Gastroesophageal sphincter (tissue), 4 donors: Measurements from ENCODE around the gene MSANTD2. TPM values are rescaled to one million over a fixed set of nuclear protein-coding genes. Genes with fewer than 3 reads are reported as not detected.
A peak's percentile ranks its signal among the peaks of the same experiment; 100 is the strongest.

Source experiments
- ATAC-seq: fragments of 150-250 bp; one replicate; pipeline ENCODE4 v1.9.1; 2016; ENCODE audit warnings: mild to moderate bottlenecking, moderate library complexity
- H3K27ac ChIP-seq, 4 donors: fragments of 200-600 bp; sonication (generic) in 3 of 4; 1 replicate in 3 of 4; 2 replicates in 1 of 4; pipeline ENCODE4 v1.5.1; 2016 to 2019
- H3K27me3 ChIP-seq: fragments of 200-600 bp; sonication (generic); one replicate; pipeline ENCODE4 v1.5.1; 2019
- H3K36me3 ChIP-seq, 2 donors: fragments of 200-600 bp; sonication (generic); one replicate each; pipeline ENCODE4 v1.5.1; 2019; ENCODE audit warnings: control low read depth in 1 of 2
- H3K4me1 ChIP-seq, 3 donors: fragments of 200-600 bp; sonication (generic); 1 replicate in 2 of 3; 2 replicates in 1 of 3; pipeline ENCODE4 v1.5.1; 2016 to 2019; ENCODE audit warnings: control low read depth in 2 of 3
- H3K4me3 ChIP-seq, 2 donors: fragments of 200-600 bp; sonication (generic); one replicate each; pipeline ENCODE4 v1.5.1; 2019; ENCODE audit warnings: mild to moderate bottlenecking in 1 of 2, moderate library complexity in 1 of 2
- H3K9me3 ChIP-seq, 3 donors: fragments of 200-600 bp; sonication (generic); one replicate each; pipeline ENCODE4 v1.5.1; 2017 to 2019; ENCODE audit warnings: control low read depth in 2 of 3
- CTCF ChIP-seq, 4 experiments: fragments of 200-600 bp in 2 of 4; fragments of 450-650 bp in 2 of 4; sonication (generic) in 1 of 4; IDR thresholded peaks; one replicate each; pipeline ENCODE4 v1.5.1; 2017 to 2019; ENCODE audit warnings: antibody characterized with exemption in 4 of 4, mild to moderate bottlenecking in 2 of 4, moderate library complexity in 2 of 4
- EP300 ChIP-seq: sonication (generic); formaldehyde crosslinking; IDR thresholded peaks from one replicate; pipeline ENCODE4 v1.6.1; 2017; ENCODE audit warnings: antibody characterized with exemption, mild to moderate bottlenecking
- POLR2A ChIP-seq, 2 donors: fragments of 450-650 bp; IDR thresholded peaks; one replicate each; pipeline ENCODE4 v1.6.1; 2017; ENCODE audit warnings: antibody characterized with exemption in 2 of 2, mild to moderate bottlenecking in 2 of 2, moderate library complexity in 1 of 2
- POLR2AphosphoS5 ChIP-seq: sonication (generic); formaldehyde crosslinking; IDR thresholded peaks from one replicate; pipeline ENCODE4 v1.6.1; 2017; ENCODE audit warnings: antibody characterized with exemption
- WGBS, 2 donors: methylation state at CpG; one replicate each; pipeline ENCODE4 v1.1.5; 2018; ENCODE audit warnings: low coverage in 1 of 2; 5-methylcytosine and 5-hydroxymethylcytosine counted together
- total RNA-seq, 4 donors: library from RNA; depleted of rRNA; stranded (reverse); fragments of >200 nt; gene quantifications; one replicate each; pipeline ENCODE4 v1.1.0, GENCODE V29; 2016

The MSANTD2 gene
- total RNA-seq, 4 donors from 2014 or later: 7.0 to 34.9 (median 13.0) TPM

DNA sequence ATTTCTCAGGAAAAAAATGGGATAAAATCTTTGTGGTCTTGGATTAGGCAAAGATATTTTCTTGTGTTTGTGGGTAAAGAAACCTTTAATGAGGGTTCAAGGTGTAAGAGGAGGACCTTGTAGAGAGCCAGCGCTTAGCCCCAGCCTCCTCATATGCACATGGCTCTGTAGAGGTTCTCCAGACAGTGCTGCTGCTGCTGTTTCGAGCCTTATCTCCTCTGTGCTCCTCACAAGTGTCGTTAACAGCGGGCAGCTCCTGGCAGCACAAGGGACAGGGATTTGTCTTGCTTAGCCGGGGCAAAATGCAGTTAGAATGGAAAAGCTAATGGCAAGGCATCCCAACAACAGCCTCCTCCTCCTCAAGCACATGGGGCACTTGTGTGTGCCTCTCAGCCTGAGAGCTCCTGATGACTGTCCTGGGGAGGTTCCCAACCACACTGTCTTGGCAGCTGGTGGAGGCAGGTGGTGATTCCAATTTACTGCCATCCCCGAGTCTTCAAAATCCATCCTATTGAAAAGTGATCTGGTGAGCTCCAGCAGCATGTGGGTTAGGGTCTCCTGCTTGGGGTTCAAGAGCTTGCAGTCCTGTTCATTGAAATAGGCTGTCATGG lies 7.6 kb upstream of the MSANTD2 start:
- WGBS, 2 donors: 86 to 92% methylated on average over 3 to 4 of the region's 6 CpGs
- H3K9me3 ChIP-seq: no peaks in the 10 kb centered on the region
- no peaks in the 10 kb centered on the region for H3K27me3 ChIP-seq
- no peak overlapping the region for H3K4me3 ChIP-seq
- H3K27ac ChIP-seq: no peak overlapping the region
- TF ChIP-seq EP300: no peak
- TF ChIP-seq CTCF (IDR thresholded peaks at IDR 0.05): no peak
- no peak for TF ChIP-seq POLR2AphosphoS5
- TF ChIP-seq POLR2A (IDR thresholded peaks at IDR 0.05): no peak
- no peak for ATAC-seq
- peaks cover 0 to 26% of the 10 kb centered on the region in 2 donors for H3K36me3 ChIP-seq
- H3K4me1 ChIP-seq: no peaks in the 10 kb centered on the region

- 87 to 94% methylated on average over 4 to 5 of the region's 5 CpGs for WGBS, 2 donors
- H3K36me3 ChIP-seq: peaks cover 0 to 26% of the 10 kb centered on the region in 2 donors
Measured at GRCh38 chr11:124807201-124807600, 7.0 kb upstream of the MSANTD2 start.

DNA sequence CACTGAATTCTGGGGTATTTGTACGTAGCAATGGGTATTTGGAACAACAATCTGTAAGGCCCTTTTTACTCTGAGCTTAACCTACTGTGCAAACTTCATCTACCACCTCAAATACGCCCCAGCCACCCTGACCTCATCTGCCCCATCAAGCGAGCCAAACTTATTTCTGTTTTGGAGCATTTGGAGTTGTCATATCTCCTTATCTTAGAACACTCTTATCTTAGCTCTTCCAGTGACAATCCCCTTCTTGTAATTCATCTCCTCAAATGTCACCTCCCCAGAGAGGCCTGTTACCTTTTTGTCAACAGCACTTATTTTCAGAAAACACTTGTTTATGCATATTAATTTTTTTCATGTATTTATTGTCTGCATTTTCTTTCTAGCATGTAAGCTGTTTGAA lies 4.7 kb upstream of the MSANTD2 start:
- ATAC-seq: no peak
- 66 to 89% methylated on average over 3 of the region's 3 CpGs for WGBS, 2 donors
- H3K4me3 ChIP-seq: no peak overlapping the region
- H3K27ac ChIP-seq: no peak overlapping the region
- H3K27me3 ChIP-seq: no peaks in the 10 kb centered on the region
- H3K36me3 ChIP-seq: peaks cover 0 to 26% of the 10 kb centered on the region in 2 donors
- H3K9me3 ChIP-seq: no peaks in the 10 kb centered on the region
- peaks cover 0 to 14% (median 10%) of the 10 kb centered on the region in 3 donors for H3K4me1 ChIP-seq
- no peak for TF ChIP-seq POLR2AphosphoS5

More at GRCh38 chr11:124807201-124807600, 7.0 kb upstream of the MSANTD2 start:
- H3K27ac ChIP-seq: no peak overlapping the region
- peaks cover 0 to under 1% (median 0%) of the 10 kb centered on the region in 3 donors for H3K4me1 ChIP-seq
- no peaks in the 10 kb centered on the region for H3K9me3 ChIP-seq
- H3K27me3 ChIP-seq: no peaks in the 10 kb centered on the region
- TF ChIP-seq POLR2AphosphoS5 (no peak), POLR2A (IDR thresholded peaks at IDR 0.05) (no peak), EP300 (no peak), CTCF (IDR thresholded peaks at IDR 0.05) (no peak)
- no peak overlapping the region for H3K4me3 ChIP-seq
- no peak for ATAC-seq

DNA sequence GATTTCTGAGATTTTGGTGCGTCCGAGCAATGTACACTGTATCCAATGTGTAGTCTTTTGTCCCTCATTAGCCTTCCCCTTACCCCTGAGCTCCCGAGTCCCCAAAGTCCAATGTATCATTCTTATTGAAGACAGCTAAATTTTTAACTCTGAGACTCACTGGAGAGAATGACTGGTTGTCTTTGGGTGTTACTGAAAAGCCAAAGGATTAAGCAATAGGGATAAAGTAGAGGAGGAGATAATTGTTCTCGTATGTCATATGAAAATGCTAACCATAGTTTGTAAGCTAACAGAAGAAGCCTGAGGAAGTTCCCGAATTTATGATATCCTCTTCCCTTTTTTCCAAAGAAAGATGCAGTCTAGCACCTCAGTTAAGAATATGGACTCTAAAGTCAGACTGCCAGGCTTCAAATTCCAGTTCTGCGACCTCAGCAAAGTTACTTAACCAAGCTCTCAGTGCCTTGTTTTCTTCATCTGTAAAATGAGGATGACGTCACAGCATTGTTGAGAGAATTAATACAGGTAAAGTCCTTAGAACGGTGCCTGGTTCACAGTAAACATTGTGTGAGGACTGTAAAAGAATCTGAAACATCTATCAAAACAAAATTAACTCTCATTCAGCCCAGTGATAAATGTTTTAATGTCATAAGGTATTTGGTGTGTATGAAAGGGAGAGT lies 1.6 kb upstream of the MSANTD2 start:
- WGBS, 2 donors: 57 to 71% methylated on average over 7 to 8 of the region's 8 CpGs
- no peak for TF ChIP-seq EP300
- TF ChIP-seq CTCF (IDR thresholded peaks at IDR 0.05): no peak
- no peak for TF ChIP-seq POLR2AphosphoS5
- no peak for TF ChIP-seq POLR2A (IDR thresholded peaks at IDR 0.05)
- peak overlapping the region in 3 of 4 donors; percentile 95 to 99 (median 97) for H3K27ac ChIP-seq
- H3K4me1 ChIP-seq: peaks cover 4 to 42% (median 21%) of the 10 kb centered on the region in 3 donors
- peak; percentile 2 for ATAC-seq
- no peaks in the 10 kb centered on the region for H3K27me3 ChIP-seq
- H3K9me3 ChIP-seq: no peaks in the 10 kb centered on the region
- no peak overlapping the region for H3K4me3 ChIP-seq
- peaks cover 0 to 14% of the 10 kb centered on the region in 2 donors for H3K36me3 ChIP-seq

GRCh38 chr11:124801014-124801413 lies 808 bp upstream of the MSANTD2 start:
- peak; percentile 89 for TF ChIP-seq POLR2AphosphoS5
- no peak for TF ChIP-seq CTCF (IDR thresholded peaks at IDR 0.05)
- Histone ChIP-seq H3K4me1 (peaks cover 4 to 42% (median 21%) of the 10 kb centered on the region in 3 donors), H3K27ac (peak overlapping the region; percentile 88 to 99 (median 96)), H3K27me3 (no peaks in the 10 kb centered on the region), H3K4me3 (peak overlapping the region; percentile 81 to 99), H3K9me3 (no peaks in the 10 kb centered on the region), H3K36me3 (peaks cover 0 to 7% of the 10 kb centered on the region in 2 donors)
- 0 to 3% methylated on average over 8 of the region's 8 CpGs for WGBS, 2 donors
- ATAC-seq: peak; percentile 62
